H9 (cell line): ENCODE results near the gene SMAD6. TPM values are rescaled to one million over a fixed set of nuclear protein-coding genes. Genes with fewer than 3 reads are reported as not detected.

Experiments
- DNase-seq: peaks from one replicate; pipeline ENCODE4 v3.0.0-alpha.2; 2017
- H2AFZ ChIP-seq: one replicate; pipeline ENCODE4 v1.6.1; 2013; ENCODE audit warnings: mild to moderate bottlenecking, low read length, control low read depth, moderate library complexity
- H2AK5ac ChIP-seq: 2 replicates; pipeline ENCODE4 v1.6.1; 2013; ENCODE audit warnings: low read length, control low read depth, mixed read lengths; ENCODE audit not compliant: insufficient read length
- H2BK120ac ChIP-seq: one replicate; pipeline ENCODE4 v1.6.1; 2013; ENCODE audit warnings: low read depth, mild to moderate bottlenecking, low read length, control low read depth, inconsistent platforms; ENCODE audit not compliant: poor library complexity, severe bottlenecking
- H2BK12ac ChIP-seq: 2 replicates; pipeline ENCODE4 v1.6.1; 2013; ENCODE audit warnings: low read length, control low read depth, mixed read lengths, low read depth; ENCODE audit not compliant: insufficient read length
- H2BK15ac ChIP-seq: 2 replicates; pipeline ENCODE4 v1.6.1; 2013; ENCODE audit warnings: low read depth, low read length, control low read depth
- H2BK20ac ChIP-seq: one replicate; pipeline ENCODE4 v1.6.1; 2013; ENCODE audit warnings: low read depth, mild to moderate bottlenecking, low read length, control low read depth, inconsistent platforms; ENCODE audit not compliant: poor library complexity, severe bottlenecking
- H2BK5ac ChIP-seq: 2 replicates; pipeline ENCODE4 v1.6.1; 2013; ENCODE audit warnings: low read length, control low read depth, mixed read lengths; ENCODE audit not compliant: insufficient read length
- H3K14ac ChIP-seq: 2 replicates; pipeline ENCODE4 v1.6.1; 2013; ENCODE audit warnings: low read length, control low read depth; ENCODE audit not compliant: insufficient read depth
- H3K18ac ChIP-seq: 2 replicates; pipeline ENCODE4 v1.6.1; 2013; ENCODE audit warnings: low read depth, mild to moderate bottlenecking, mixed read lengths, low read length, control low read depth; ENCODE audit not compliant: insufficient read length
- H3K23ac ChIP-seq: 2 replicates; pipeline ENCODE4 v1.6.1; 2013; ENCODE audit warnings: low read length, control low read depth, mixed read lengths, low read depth; ENCODE audit not compliant: insufficient read length
- H3K23me2 ChIP-seq: 2 replicates; pipeline ENCODE4 v1.6.1; 2013; ENCODE audit warnings: low read depth, mild to moderate bottlenecking, mixed read lengths, low read length, control low read depth; ENCODE audit not compliant: insufficient read length, poor library complexity, severe bottlenecking
- H3K27ac ChIP-seq: 2 replicates; pipeline ENCODE4 v1.5.1; 2013; ENCODE audit warnings: low read length, control low read depth, mixed read lengths, low read depth; ENCODE audit not compliant: insufficient read length
- H3K27me3 ChIP-seq: 2 replicates; pipeline ENCODE4 v1.6.1; 2013; ENCODE audit warnings: low read length, control low read depth, inconsistent platforms; ENCODE audit not compliant: insufficient read depth
- H3K4ac ChIP-seq: 2 replicates; pipeline ENCODE4 v1.6.1; 2013; ENCODE audit warnings: low read depth, mild to moderate bottlenecking, control low read depth, inconsistent platforms, low read length, moderate library complexity
- H3K4me1 ChIP-seq: 2 replicates; pipeline ENCODE4 v1.6.1; 2013; ENCODE audit warnings: low read length, control low read depth, inconsistent platforms; ENCODE audit not compliant: insufficient read depth
- H3K4me2 ChIP-seq: 2 replicates; pipeline ENCODE4 v1.6.1; 2013; ENCODE audit warnings: low read length, control low read depth, mixed read lengths; ENCODE audit not compliant: insufficient read length, insufficient read depth
- H3K56ac ChIP-seq: 2 replicates; pipeline ENCODE4 v1.6.1; 2013; ENCODE audit warnings: low read depth, mild to moderate bottlenecking, mixed read lengths, low read length, control low read depth; ENCODE audit not compliant: insufficient read length
- H3K79me1 ChIP-seq: 2 replicates; pipeline ENCODE4 v1.6.1; 2013; ENCODE audit warnings: low read depth, mild to moderate bottlenecking, moderate library complexity, low read length, control low read depth, inconsistent platforms; ENCODE audit not compliant: insufficient read depth, poor library complexity, severe bottlenecking
- H3K79me2 ChIP-seq: 2 replicates; pipeline ENCODE4 v1.6.1; 2013; ENCODE audit warnings: low read length, control low read depth, inconsistent platforms; ENCODE audit not compliant: insufficient read depth
- H3K9ac ChIP-seq: 2 replicates; pipeline ENCODE4 v1.6.1; 2013; ENCODE audit warnings: low read length, control low read depth, mixed read lengths; ENCODE audit not compliant: insufficient read length; ENCODE audit errors: extremely low read depth
- H3K9me3 ChIP-seq: one replicate; pipeline ENCODE4 v1.6.1; 2013; ENCODE audit warnings: low read depth, low read length, inconsistent platforms; ENCODE audit not compliant: control insufficient read depth
- H3T11ph ChIP-seq: one replicate; pipeline ENCODE4 v1.6.1; 2013; ENCODE audit warnings: mild to moderate bottlenecking, low read length, control low read depth, inconsistent platforms
- H4K20me1 ChIP-seq: one replicate; pipeline ENCODE4 v1.6.1; 2013; ENCODE audit not compliant: control insufficient read depth, insufficient read length, insufficient read depth
- H4K5ac ChIP-seq: 2 replicates; pipeline ENCODE4 v1.6.1; 2013; ENCODE audit warnings: low read depth, mild to moderate bottlenecking, mixed read lengths, low read length, control low read depth; ENCODE audit not compliant: insufficient read length
- H4K8ac ChIP-seq: replicated peaks from 2 replicates; pipeline ENCODE4 v1.6.1; 2013; ENCODE audit warnings: low read length, control low read depth, mixed read lengths, low read depth; ENCODE audit not compliant: insufficient read length
- H4K91ac ChIP-seq: 2 replicates; pipeline ENCODE4 v1.6.1; 2013; ENCODE audit warnings: low read depth, mild to moderate bottlenecking, moderate library complexity, mixed read lengths, low read length, control low read depth; ENCODE audit not compliant: insufficient read length
- H3K27ac Mint-ChIP-seq, 3 experiments: 2 replicates in 2 of 3; 3 replicates in 1 of 3; pipeline ENCODE4 v1.8.0; 2020 to 2021; ENCODE audit warnings: mixed read lengths in 3 of 3, mild to moderate bottlenecking in 1 of 3, moderate library complexity in 1 of 3
- H3K27me3 Mint-ChIP-seq: 2 replicates; pipeline ENCODE4 v1.8.0; 2021; ENCODE audit warnings: low read depth, mild to moderate bottlenecking, moderate library complexity, mixed read lengths
- H3K36me3 Mint-ChIP-seq, 3 experiments: 2 replicates in 2 of 3; 3 replicates in 1 of 3; pipeline ENCODE4 v1.8.0; 2020 to 2021; ENCODE audit warnings: low read depth in 3 of 3, mixed read lengths in 3 of 3; ENCODE audit not compliant: insufficient read depth in 1 of 3
- H3K4me1 Mint-ChIP-seq, 2 experiments: 2 replicates each; pipeline ENCODE4 v1.8.0; 2020; ENCODE audit warnings: mixed read lengths in 2 of 2
- H3K4me3 Mint-ChIP-seq, 2 experiments: 2 replicates in 1 of 2; 3 replicates in 1 of 2; pipeline ENCODE4 v1.8.0; 2020 to 2021; ENCODE audit warnings: mild to moderate bottlenecking in 2 of 2, mixed read lengths in 2 of 2, moderate library complexity in 1 of 2
- H3K9me3 Mint-ChIP-seq, 2 experiments: 2 replicates in 1 of 2; 3 replicates in 1 of 2; pipeline ENCODE4 v1.8.0; 2020; ENCODE audit warnings: mild to moderate bottlenecking in 2 of 2, mixed read lengths in 2 of 2, moderate library complexity in 1 of 2
- WGBS: extraction: QIAGEN DNeasy Blood & Tissue Kit; methylation state at CpG from one replicate; pipeline ENCODE4 v1.1.7; 2013; ENCODE audit warnings: missing lambda C conversion rate, low lambda C conversion rate, mixed read lengths; ENCODE audit not compliant: insufficient read length; ENCODE audit errors: extremely low coverage; 5-methylcytosine and 5-hydroxymethylcytosine counted together
- total RNA-seq: library from RNA; stranded (reverse); gene quantifications from 2 replicates; pipeline ENCODE4 v1.2.1, GENCODE V29; 2021
- TF ChIP-seq, protein P1 (sequence below): fragments of 200-600 bp; sonication (generic); conservative IDR thresholded peaks from 3 replicates; pipeline ENCODE4 v1.8.0; 2021; ENCODE audit warnings: antibody characterized with exemption, mild to moderate bottlenecking

The SMAD6 gene
- total RNA-seq, 1 experiment from 2014 or later = 6.0 TPM

DNA sequence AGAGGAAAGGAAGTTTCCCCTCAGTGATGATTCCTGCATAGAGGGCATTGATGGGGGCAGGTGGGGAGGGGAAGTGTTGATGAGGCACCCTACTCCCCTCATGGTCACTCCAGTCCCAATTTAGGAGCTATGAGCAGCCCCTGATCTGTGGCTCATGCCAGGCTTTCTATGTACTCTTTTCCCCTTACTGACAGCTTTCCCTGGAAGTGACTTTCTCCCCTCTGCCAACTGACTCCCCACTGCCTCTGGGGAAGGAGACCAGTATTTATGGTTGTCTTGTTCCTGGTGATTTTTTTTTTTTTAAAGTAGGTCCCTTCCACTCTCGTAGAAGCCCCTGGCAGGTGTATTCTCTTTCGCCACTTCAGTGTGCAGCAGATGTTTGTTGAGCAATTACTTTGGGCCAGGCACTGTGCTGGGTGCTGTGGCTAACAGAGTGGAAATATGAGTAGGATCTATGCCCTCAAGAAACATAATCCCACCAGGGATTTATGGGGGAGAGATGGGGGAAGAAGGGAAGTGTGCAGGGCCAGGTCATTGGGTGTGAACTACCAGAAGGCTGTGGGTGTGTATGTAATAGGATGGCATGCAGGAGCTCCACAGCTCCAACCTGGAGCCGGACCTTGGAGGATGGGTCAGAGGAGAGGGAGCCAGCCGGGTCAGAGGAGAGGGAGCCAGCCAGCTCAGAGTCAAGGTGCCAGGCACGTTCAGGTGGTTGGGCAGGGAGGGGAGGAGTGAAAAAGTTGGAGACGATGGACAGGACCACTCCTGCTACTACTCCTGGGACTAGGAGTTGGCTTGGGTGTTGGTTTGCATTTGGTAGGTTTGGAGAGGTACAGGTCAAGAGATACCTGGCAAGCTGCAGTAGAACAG lies 3.5 kb downstream of the SMAD6 start:
- Histone ChIP-seq H2BK15ac (no peak overlapping the region), H2BK5ac (no peak overlapping the region), H3T11ph (no peak overlapping the region), H2BK120ac (no peak overlapping the region), H2BK12ac (no peak overlapping the region), H3K56ac (no peak overlapping the region), H4K20me1 (no peaks in the 10 kb centered on the region), H2AFZ (no peak overlapping the region), H2AK5ac (no peak overlapping the region), H3K23ac (no peak overlapping the region), H3K4me2 (no peak overlapping the region), H3K9ac (no peak overlapping the region), H3K4ac (no peak overlapping the region), H3K27ac (no peak overlapping the region), H2BK20ac (no peak overlapping the region), H4K5ac (no peak overlapping the region), H3K79me2 (no peaks in the 10 kb centered on the region), H3K79me1 (no peaks in the 10 kb centered on the region), H3K9me3 (no peaks in the 10 kb centered on the region), H3K4me1 (0 out of 2 replicates have a peak, but pooled peaks cover 2% of the 10 kb centered on the region), H4K91ac (no peak overlapping the region), H4K8ac (no peak overlapping the region), H3K18ac (no peak overlapping the region), H3K27me3 (peaks cover 14% of the 10 kb centered on the region), H3K23me2 (peaks cover 20% of the 10 kb centered on the region), H3K14ac (no peak overlapping the region)
- WGBS = no CpG with 5 or more reads among the region's 6 CpGs
- Mint-ChIP-seq H3K27me3 (peaks cover 25% of the 10 kb centered on the region), H3K9me3 (peaks cover 0 to 1% of the 10 kb centered on the region in 2 experiments; a peak in 2 of 5 replicates), H3K36me3 (peaks cover 0 to 9% (median 7%) of the 10 kb centered on the region in 3 experiments; a peak in 5 of 7 replicates), H3K27ac (no peak overlapping the region), H3K4me1 (peaks cover 26 to 38% of the 10 kb centered on the region in 2 experiments), H3K4me3 (peak overlapping the region in 1 of 2 experiments; percentile 6; a peak in 1 of 5 replicates)
- TF ChIP-seq, protein P1, sequence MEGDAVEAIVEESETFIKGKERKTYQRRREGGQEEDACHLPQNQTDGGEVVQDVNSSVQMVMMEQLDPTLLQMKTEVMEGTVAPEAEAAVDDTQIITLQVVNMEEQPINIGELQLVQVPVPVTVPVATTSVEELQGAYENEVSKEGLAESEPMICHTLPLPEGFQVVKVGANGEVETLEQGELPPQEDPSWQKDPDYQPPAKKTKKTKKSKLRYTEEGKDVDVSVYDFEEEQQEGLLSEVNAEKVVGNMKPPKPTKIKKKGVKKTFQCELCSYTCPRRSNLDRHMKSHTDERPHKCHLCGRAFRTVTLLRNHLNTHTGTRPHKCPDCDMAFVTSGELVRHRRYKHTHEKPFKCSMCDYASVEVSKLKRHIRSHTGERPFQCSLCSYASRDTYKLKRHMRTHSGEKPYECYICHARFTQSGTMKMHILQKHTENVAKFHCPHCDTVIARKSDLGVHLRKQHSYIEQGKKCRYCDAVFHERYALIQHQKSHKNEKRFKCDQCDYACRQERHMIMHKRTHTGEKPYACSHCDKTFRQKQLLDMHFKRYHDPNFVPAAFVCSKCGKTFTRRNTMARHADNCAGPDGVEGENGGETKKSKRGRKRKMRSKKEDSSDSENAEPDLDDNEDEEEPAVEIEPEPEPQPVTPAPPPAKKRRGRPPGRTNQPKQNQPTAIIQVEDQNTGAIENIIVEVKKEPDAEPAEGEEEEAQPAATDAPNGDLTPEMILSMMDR = no peak
- DNase-seq = no peak
